H9 (cell line): ENCODE data around the gene CSNK2A2. TPM values are rescaled to one million over a fixed set of nuclear protein-coding genes. Genes with fewer than 3 reads are reported as not detected.

Experiments
- DNase-seq: peaks from one replicate; pipeline ENCODE4 v3.0.0-alpha.2; 2017
- H2AFZ ChIP-seq: one replicate; pipeline ENCODE4 v1.6.1; 2013; ENCODE audit warnings: mild to moderate bottlenecking, low read length, control low read depth, moderate library complexity
- H2AK5ac ChIP-seq: 2 replicates; pipeline ENCODE4 v1.6.1; 2013; ENCODE audit warnings: low read length, control low read depth, mixed read lengths; ENCODE audit not compliant: insufficient read length
- H2BK120ac ChIP-seq: one replicate; pipeline ENCODE4 v1.6.1; 2013; ENCODE audit warnings: low read depth, mild to moderate bottlenecking, low read length, control low read depth, inconsistent platforms; ENCODE audit not compliant: poor library complexity, severe bottlenecking
- H2BK12ac ChIP-seq: 2 replicates; pipeline ENCODE4 v1.6.1; 2013; ENCODE audit warnings: low read length, control low read depth, mixed read lengths, low read depth; ENCODE audit not compliant: insufficient read length
- H2BK15ac ChIP-seq: 2 replicates; pipeline ENCODE4 v1.6.1; 2013; ENCODE audit warnings: low read depth, low read length, control low read depth
- H2BK20ac ChIP-seq: one replicate; pipeline ENCODE4 v1.6.1; 2013; ENCODE audit warnings: low read depth, mild to moderate bottlenecking, low read length, control low read depth, inconsistent platforms; ENCODE audit not compliant: poor library complexity, severe bottlenecking
- H2BK5ac ChIP-seq: 2 replicates; pipeline ENCODE4 v1.6.1; 2013; ENCODE audit warnings: low read length, control low read depth, mixed read lengths; ENCODE audit not compliant: insufficient read length
- H3K14ac ChIP-seq: 2 replicates; pipeline ENCODE4 v1.6.1; 2013; ENCODE audit warnings: low read length, control low read depth; ENCODE audit not compliant: insufficient read depth
- H3K18ac ChIP-seq: 2 replicates; pipeline ENCODE4 v1.6.1; 2013; ENCODE audit warnings: low read depth, mild to moderate bottlenecking, mixed read lengths, low read length, control low read depth; ENCODE audit not compliant: insufficient read length
- H3K23ac ChIP-seq: 2 replicates; pipeline ENCODE4 v1.6.1; 2013; ENCODE audit warnings: low read length, control low read depth, mixed read lengths, low read depth; ENCODE audit not compliant: insufficient read length
- H3K23me2 ChIP-seq: 2 replicates; pipeline ENCODE4 v1.6.1; 2013; ENCODE audit warnings: low read depth, mild to moderate bottlenecking, mixed read lengths, low read length, control low read depth; ENCODE audit not compliant: insufficient read length, poor library complexity, severe bottlenecking
- H3K27ac ChIP-seq: 2 replicates; pipeline ENCODE4 v1.5.1; 2013; ENCODE audit warnings: low read length, control low read depth, mixed read lengths, low read depth; ENCODE audit not compliant: insufficient read length
- H3K27me3 ChIP-seq: 2 replicates; pipeline ENCODE4 v1.6.1; 2013; ENCODE audit warnings: low read length, control low read depth, inconsistent platforms; ENCODE audit not compliant: insufficient read depth
- H3K4ac ChIP-seq: 2 replicates; pipeline ENCODE4 v1.6.1; 2013; ENCODE audit warnings: low read depth, mild to moderate bottlenecking, control low read depth, inconsistent platforms, low read length, moderate library complexity
- H3K4me1 ChIP-seq: 2 replicates; pipeline ENCODE4 v1.6.1; 2013; ENCODE audit warnings: low read length, control low read depth, inconsistent platforms; ENCODE audit not compliant: insufficient read depth
- H3K4me2 ChIP-seq: 2 replicates; pipeline ENCODE4 v1.6.1; 2013; ENCODE audit warnings: low read length, control low read depth, mixed read lengths; ENCODE audit not compliant: insufficient read length, insufficient read depth
- H3K56ac ChIP-seq: 2 replicates; pipeline ENCODE4 v1.6.1; 2013; ENCODE audit warnings: low read depth, mild to moderate bottlenecking, mixed read lengths, low read length, control low read depth; ENCODE audit not compliant: insufficient read length
- H3K79me1 ChIP-seq: 2 replicates; pipeline ENCODE4 v1.6.1; 2013; ENCODE audit warnings: low read depth, mild to moderate bottlenecking, moderate library complexity, low read length, control low read depth, inconsistent platforms; ENCODE audit not compliant: insufficient read depth, poor library complexity, severe bottlenecking
- H3K79me2 ChIP-seq: 2 replicates; pipeline ENCODE4 v1.6.1; 2013; ENCODE audit warnings: low read length, control low read depth, inconsistent platforms; ENCODE audit not compliant: insufficient read depth
- H3K9ac ChIP-seq: 2 replicates; pipeline ENCODE4 v1.6.1; 2013; ENCODE audit warnings: low read length, control low read depth, mixed read lengths; ENCODE audit not compliant: insufficient read length; ENCODE audit errors: extremely low read depth
- H3K9me3 ChIP-seq: one replicate; pipeline ENCODE4 v1.6.1; 2013; ENCODE audit warnings: low read depth, low read length, inconsistent platforms; ENCODE audit not compliant: control insufficient read depth
- H3T11ph ChIP-seq: one replicate; pipeline ENCODE4 v1.6.1; 2013; ENCODE audit warnings: mild to moderate bottlenecking, low read length, control low read depth, inconsistent platforms
- H4K20me1 ChIP-seq: one replicate; pipeline ENCODE4 v1.6.1; 2013; ENCODE audit not compliant: control insufficient read depth, insufficient read length, insufficient read depth
- H4K5ac ChIP-seq: 2 replicates; pipeline ENCODE4 v1.6.1; 2013; ENCODE audit warnings: low read depth, mild to moderate bottlenecking, mixed read lengths, low read length, control low read depth; ENCODE audit not compliant: insufficient read length
- H4K8ac ChIP-seq: replicated peaks from 2 replicates; pipeline ENCODE4 v1.6.1; 2013; ENCODE audit warnings: low read length, control low read depth, mixed read lengths, low read depth; ENCODE audit not compliant: insufficient read length
- H4K91ac ChIP-seq: 2 replicates; pipeline ENCODE4 v1.6.1; 2013; ENCODE audit warnings: low read depth, mild to moderate bottlenecking, moderate library complexity, mixed read lengths, low read length, control low read depth; ENCODE audit not compliant: insufficient read length
- H3K27ac Mint-ChIP-seq, 3 experiments: 2 replicates in 2 of 3; 3 replicates in 1 of 3; pipeline ENCODE4 v1.8.0; 2020 to 2021; ENCODE audit warnings: mixed read lengths in 3 of 3, mild to moderate bottlenecking in 1 of 3, moderate library complexity in 1 of 3
- H3K27me3 Mint-ChIP-seq: 2 replicates; pipeline ENCODE4 v1.8.0; 2021; ENCODE audit warnings: low read depth, mild to moderate bottlenecking, moderate library complexity, mixed read lengths
- H3K36me3 Mint-ChIP-seq, 3 experiments: 2 replicates in 2 of 3; 3 replicates in 1 of 3; pipeline ENCODE4 v1.8.0; 2020 to 2021; ENCODE audit warnings: low read depth in 3 of 3, mixed read lengths in 3 of 3; ENCODE audit not compliant: insufficient read depth in 1 of 3
- H3K4me1 Mint-ChIP-seq, 2 experiments: 2 replicates each; pipeline ENCODE4 v1.8.0; 2020; ENCODE audit warnings: mixed read lengths in 2 of 2
- H3K4me3 Mint-ChIP-seq, 2 experiments: 2 replicates in 1 of 2; 3 replicates in 1 of 2; pipeline ENCODE4 v1.8.0; 2020 to 2021; ENCODE audit warnings: mild to moderate bottlenecking in 2 of 2, mixed read lengths in 2 of 2, moderate library complexity in 1 of 2
- H3K9me3 Mint-ChIP-seq, 2 experiments: 2 replicates in 1 of 2; 3 replicates in 1 of 2; pipeline ENCODE4 v1.8.0; 2020; ENCODE audit warnings: mild to moderate bottlenecking in 2 of 2, mixed read lengths in 2 of 2, moderate library complexity in 1 of 2
- WGBS: extraction: QIAGEN DNeasy Blood & Tissue Kit; methylation state at CpG from one replicate; pipeline ENCODE4 v1.1.7; 2013; ENCODE audit warnings: missing lambda C conversion rate, low lambda C conversion rate, mixed read lengths; ENCODE audit not compliant: insufficient read length; ENCODE audit errors: extremely low coverage; 5-methylcytosine and 5-hydroxymethylcytosine counted together
- total RNA-seq: library from RNA; stranded (reverse); gene quantifications from 2 replicates; pipeline ENCODE4 v1.2.1, GENCODE V29; 2021
- TF ChIP-seq, protein P1 (sequence below): fragments of 200-600 bp; sonication (generic); conservative IDR thresholded peaks from 3 replicates; pipeline ENCODE4 v1.8.0; 2021; ENCODE audit warnings: antibody characterized with exemption, mild to moderate bottlenecking

CSNK2A2 gene
- total RNA-seq, 1 experiment from 2014 or later: 134 TPM

DNA sequence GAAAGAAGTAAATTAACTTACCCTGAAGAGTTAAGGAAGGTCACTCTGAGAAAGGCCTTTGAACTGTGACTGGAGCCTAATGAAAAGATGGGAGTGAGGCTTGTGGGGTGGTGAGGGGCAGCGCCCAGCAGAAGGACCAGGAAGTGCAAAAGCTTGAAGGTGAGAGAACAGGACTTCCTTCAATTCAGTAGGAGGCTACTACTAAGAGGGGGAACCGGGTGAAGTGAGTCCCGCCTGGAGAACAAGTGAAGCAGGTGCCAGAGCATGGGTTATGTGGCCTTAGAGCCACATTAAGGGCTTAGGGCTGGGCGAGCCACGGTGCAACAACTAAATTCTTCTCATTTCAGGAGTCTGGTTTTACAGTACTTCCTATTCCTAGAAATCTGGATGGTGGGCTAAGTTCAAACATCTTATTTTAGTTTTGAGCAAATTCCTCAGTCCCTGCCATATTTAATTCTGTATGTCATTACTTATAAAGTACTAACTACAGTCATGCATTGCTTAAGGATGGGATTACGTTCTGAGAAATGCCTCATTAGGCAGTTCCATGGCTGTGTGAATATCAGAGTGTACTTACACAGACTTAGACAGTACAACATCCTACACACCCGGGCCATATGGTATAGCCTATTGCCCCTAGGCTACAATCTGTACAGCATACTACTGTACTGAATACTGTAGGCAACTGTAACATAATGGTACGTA lies 73.9 kb downstream of the CSNK2A2 start:
- peaks cover 13% of the 10 kb centered on the region for H3K4me1 ChIP-seq
- H4K5ac ChIP-seq: no peak overlapping the region

More for the DNA sequence above, 73.9 kb downstream of the CSNK2A2 start:
- Histone ChIP-seq H3K18ac (no peak overlapping the region), H3T11ph (no peak overlapping the region), H3K27ac (no peak overlapping the region), H3K4me2 (no peak overlapping the region), H3K23ac (no peak overlapping the region), H2BK120ac (no peak overlapping the region), H3K14ac (no peak overlapping the region), H4K8ac (no peak overlapping the region), H3K79me2 (peaks cover 41% of the 10 kb centered on the region), H3K56ac (no peak overlapping the region), H4K20me1 (no peaks in the 10 kb centered on the region), H2AK5ac (no peak overlapping the region), H4K91ac (no peak overlapping the region), H2BK20ac (no peak overlapping the region), H2BK15ac (no peak overlapping the region), H3K4ac (no peak overlapping the region), H3K23me2 (peaks cover 6% of the 10 kb centered on the region), H3K27me3 (no peaks in the 10 kb centered on the region), H2BK12ac (no peak overlapping the region), H3K9ac (no peak overlapping the region), H3K79me1 (peaks cover 13% of the 10 kb centered on the region), H2BK5ac (no peak overlapping the region), H3K9me3 (no peaks in the 10 kb centered on the region), H2AFZ (no peak overlapping the region)
- WGBS: no CpG with 5 or more reads among the region's 8 CpGs
- no peaks in the 10 kb centered on the region for H3K27me3 Mint-ChIP-seq
- TF ChIP-seq, protein P1, sequence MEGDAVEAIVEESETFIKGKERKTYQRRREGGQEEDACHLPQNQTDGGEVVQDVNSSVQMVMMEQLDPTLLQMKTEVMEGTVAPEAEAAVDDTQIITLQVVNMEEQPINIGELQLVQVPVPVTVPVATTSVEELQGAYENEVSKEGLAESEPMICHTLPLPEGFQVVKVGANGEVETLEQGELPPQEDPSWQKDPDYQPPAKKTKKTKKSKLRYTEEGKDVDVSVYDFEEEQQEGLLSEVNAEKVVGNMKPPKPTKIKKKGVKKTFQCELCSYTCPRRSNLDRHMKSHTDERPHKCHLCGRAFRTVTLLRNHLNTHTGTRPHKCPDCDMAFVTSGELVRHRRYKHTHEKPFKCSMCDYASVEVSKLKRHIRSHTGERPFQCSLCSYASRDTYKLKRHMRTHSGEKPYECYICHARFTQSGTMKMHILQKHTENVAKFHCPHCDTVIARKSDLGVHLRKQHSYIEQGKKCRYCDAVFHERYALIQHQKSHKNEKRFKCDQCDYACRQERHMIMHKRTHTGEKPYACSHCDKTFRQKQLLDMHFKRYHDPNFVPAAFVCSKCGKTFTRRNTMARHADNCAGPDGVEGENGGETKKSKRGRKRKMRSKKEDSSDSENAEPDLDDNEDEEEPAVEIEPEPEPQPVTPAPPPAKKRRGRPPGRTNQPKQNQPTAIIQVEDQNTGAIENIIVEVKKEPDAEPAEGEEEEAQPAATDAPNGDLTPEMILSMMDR: no peak
- no peak for DNase-seq
- H3K4me3 Mint-ChIP-seq: no peak overlapping the region
- H3K9me3 Mint-ChIP-seq: no peaks in the 10 kb centered on the region
- peak overlapping the region in 1 of 3 experiments; percentile 29; a peak in 2 of 7 replicates for H3K27ac Mint-ChIP-seq
- peaks cover 37 to 45% of the 10 kb centered on the region in 2 experiments for H3K4me1 Mint-ChIP-seq
- no peaks in the 10 kb centered on the region for H3K36me3 Mint-ChIP-seq
